Measurements from ENCODE around the gene IRAK2. TPM values are rescaled to one million over a fixed set of nuclear protein-coding genes. Genes with fewer than 3 reads are reported as not detected.

IRAK2 gene
- total and polyA plus RNA-seq, 2 of the 8 experiments (the other 6 are each of a cell fraction or from before 2014, with no cell fraction given) = 1.5 TPM

DNA sequence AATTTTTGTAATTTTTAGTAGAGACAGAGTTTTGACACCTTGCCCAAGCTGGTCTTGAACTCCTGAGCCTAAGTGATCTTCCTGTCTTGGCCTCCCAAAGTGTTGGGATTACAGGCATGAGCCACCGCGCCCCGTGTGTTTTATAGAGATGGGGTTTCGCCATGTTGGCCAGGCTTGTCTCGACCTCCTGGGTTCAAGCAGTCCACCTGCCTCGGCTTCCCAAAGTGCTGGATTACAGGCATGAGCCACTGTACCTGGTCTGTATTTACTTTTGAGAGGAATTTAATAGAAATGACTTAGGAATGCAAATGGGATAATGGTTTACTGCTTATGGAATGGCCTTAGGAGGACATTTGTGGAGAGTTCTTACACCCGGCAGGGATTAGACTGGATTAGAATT lies 94.3 kb downstream of the IRAK2 start (continued):
- TF ChIP-seq, protein P1, sequence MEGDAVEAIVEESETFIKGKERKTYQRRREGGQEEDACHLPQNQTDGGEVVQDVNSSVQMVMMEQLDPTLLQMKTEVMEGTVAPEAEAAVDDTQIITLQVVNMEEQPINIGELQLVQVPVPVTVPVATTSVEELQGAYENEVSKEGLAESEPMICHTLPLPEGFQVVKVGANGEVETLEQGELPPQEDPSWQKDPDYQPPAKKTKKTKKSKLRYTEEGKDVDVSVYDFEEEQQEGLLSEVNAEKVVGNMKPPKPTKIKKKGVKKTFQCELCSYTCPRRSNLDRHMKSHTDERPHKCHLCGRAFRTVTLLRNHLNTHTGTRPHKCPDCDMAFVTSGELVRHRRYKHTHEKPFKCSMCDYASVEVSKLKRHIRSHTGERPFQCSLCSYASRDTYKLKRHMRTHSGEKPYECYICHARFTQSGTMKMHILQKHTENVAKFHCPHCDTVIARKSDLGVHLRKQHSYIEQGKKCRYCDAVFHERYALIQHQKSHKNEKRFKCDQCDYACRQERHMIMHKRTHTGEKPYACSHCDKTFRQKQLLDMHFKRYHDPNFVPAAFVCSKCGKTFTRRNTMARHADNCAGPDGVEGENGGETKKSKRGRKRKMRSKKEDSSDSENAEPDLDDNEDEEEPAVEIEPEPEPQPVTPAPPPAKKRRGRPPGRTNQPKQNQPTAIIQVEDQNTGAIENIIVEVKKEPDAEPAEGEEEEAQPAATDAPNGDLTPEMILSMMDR (IDR thresholded peaks at IDR 0.05; ENCODE audit: control extremely low read depth in 1 of 3, insufficient read depth in 1 of 3, low read depth in 1 of 3, low read length in 3 of 3) = no peak
- TF ChIP-seq NRF1 (IDR thresholded peaks at IDR 0.05; ENCODE audit: low read depth, low read length) (no peak), BACH1 (IDR thresholded peaks at IDR 0.05; ENCODE audit: low read length) (no peak), SIN3A (conservative IDR thresholded peaks at IDR 0.05 in 1 of 2, IDR thresholded peaks at IDR 0.05 in 1 of 2; ENCODE audit: low read depth in 1 of 2, low read length in 2 of 2) (no peak), CREB1 (IDR thresholded peaks at IDR 0.05) (no peak)

Measured in H1 (cell line).